ENCODE data around the gene SVIL. TPM values are rescaled to one million over a fixed set of nuclear protein-coding genes. Genes with fewer than 3 reads are reported as not detected.

SVIL gene
- total and polyA plus RNA-seq, 11 donors: 95.2 to 589 (median 355) TPM

- H3K4me3 ChIP-seq: peak overlapping the region in 2 of 12 donors; percentile 2 to 20
- WGBS, 4 donors: 69 to 75% (median 75%) methylated on average over 5 of the region's 5 CpGs
- ATAC-seq: no peak
- DNase-seq: no peak
- no peaks in the 10 kb centered on the region for H3K27me3 ChIP-seq
- peak overlapping the region in 10 of 12 donors; percentile 19 to 86 (median 62) for H3K27ac ChIP-seq
- no peak for TF ChIP-seq CTCF (IDR thresholded peaks at IDR 0.05)
- TF ChIP-seq POLR2A (IDR thresholded peaks at IDR 0.05): no peak
- no peaks in the 10 kb centered on the region for H3K36me3 ChIP-seq
- no peaks in the 10 kb centered on the region for H3K9me3 ChIP-seq
- intact Hi-C loops (cut with DNase I): loop anchor here in 2 of 10 donors (10.0 kb wide), 1 partner anchor 207 kb away; no protein-coding TSS in a partner anchor
- peaks cover 0 to 70% (median 40%) of the 10 kb centered on the region in 12 donors for H3K4me1 ChIP-seq
These were observed 12.7 kb upstream of the SVIL start for GRCh38 chr10:29647478-29647877.

- DNase-seq: no peak
- H3K36me3 ChIP-seq: no peaks in the 10 kb centered on the region
- intact Hi-C loops (cut with DNase I): loop anchor here in 2 of 10 donors (10.0 kb wide), 1 partner anchor 208 kb away; no protein-coding TSS in a partner anchor
- peak overlapping the region; percentile 19 to 86 (median 56) for H3K27ac ChIP-seq
- H3K4me1 ChIP-seq: peaks cover 0 to 73% (median 43%) of the 10 kb centered on the region in 12 donors
- no peaks in the 10 kb centered on the region for H3K9me3 ChIP-seq
- peak in 2 of 4 donors; percentile 2 to 6 for ATAC-seq
- WGBS, 4 donors: 72 to 83% (median 78%) methylated on average over 3 of the region's 3 CpGs
- H3K27me3 ChIP-seq: no peaks in the 10 kb centered on the region
- peak overlapping the region in 2 of 12 donors; percentile 5 to 20 for H3K4me3 ChIP-seq
- TF ChIP-seq CTCF (IDR thresholded peaks at IDR 0.05) (no peak), POLR2A (IDR thresholded peaks at IDR 0.05) (no peak)
These were observed 12.2 kb upstream of the SVIL start for GRCh38 chr10:29646960-29647461.

- Histone ChIP-seq H3K27me3 (no peaks in the 10 kb centered on the region), H3K36me3 (no peaks in the 10 kb centered on the region), H3K4me1 (peaks cover 0 to 73% (median 43%) of the 10 kb centered on the region in 12 donors), H3K27ac (peak overlapping the region; percentile 19 to 86 (median 52)), H3K9me3 (no peaks in the 10 kb centered on the region), H3K4me3 (peak overlapping the region in 1 of 12 donors; percentile 5)
- intact Hi-C loops (cut with DNase I): loop anchor here in 2 of 10 donors (10.0 kb wide), 1 partner anchor 208 kb away; no protein-coding TSS in a partner anchor
- TF ChIP-seq CTCF (IDR thresholded peaks at IDR 0.05) (no peak), POLR2A (IDR thresholded peaks at IDR 0.05) (no peak)
- peak in 2 of 4 donors; percentile 2 to 11 for ATAC-seq
- 47 to 61% (median 52%) methylated on average over 8 of the region's 8 CpGs for WGBS, 4 donors
- no peak for DNase-seq
These were observed 11.6 kb upstream of the SVIL start for GRCh38 chr10:29646238-29646902.

Measured in heart left ventricle (tissue), 16 donors.